ENCODE results near the gene CNIH2. TPM values are rescaled to one million over a fixed set of nuclear protein-coding genes. Genes with fewer than 3 reads are reported as not detected.

Gene CNIH2
- total and polyA plus RNA-seq, 2 experiments from 2014 or later, result 4.3 to 9.2 TPM

DNA sequence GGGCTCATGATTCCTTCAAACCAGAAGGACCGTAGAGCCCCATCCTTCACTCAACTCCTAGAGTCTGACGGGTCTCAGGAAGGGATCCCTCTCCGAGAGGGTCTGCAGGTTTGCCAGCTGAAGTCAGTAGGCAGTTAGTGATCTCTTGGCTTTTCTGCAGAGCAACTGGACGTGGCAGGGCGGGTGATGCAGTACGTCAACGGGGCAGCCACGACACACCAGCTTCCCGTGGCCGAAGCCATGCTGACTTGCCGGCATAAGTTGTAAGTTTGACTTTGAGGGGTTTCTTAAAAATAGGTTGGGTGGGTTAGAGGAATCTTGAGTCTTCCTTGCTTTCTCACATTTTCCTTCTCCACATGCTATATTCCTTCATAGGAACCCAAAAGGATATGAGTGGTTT, 42.8 kb upstream of the CNIH2 start:
- Mint-ChIP-seq H3K4me1 (peaks cover 20% of the 10 kb centered on the region), H3K27ac (no peak overlapping the region), H3K9me3 (no peaks in the 10 kb centered on the region), H3K27me3 (ENCODE audit: insufficient read depth, low read depth, poor library complexity) (peaks cover 16% of the 10 kb centered on the region), H3K36me3 (ENCODE audit: low read depth) (peaks cover 6% of the 10 kb centered on the region; the same call in 2 of the 3 replicates), H3K4me3 (no peak overlapping the region)
- no peak overlapping the region for H2AFZ ChIP-seq
- H4K20me1 ChIP-seq (replicated peaks; ENCODE audit: insufficient read depth), result no peaks in the 10 kb centered on the region; the same call in 1 of the 2 replicates
- DNase-seq (ENCODE audit: low spot score), result no peak
- TF ChIP-seq, protein P1, sequence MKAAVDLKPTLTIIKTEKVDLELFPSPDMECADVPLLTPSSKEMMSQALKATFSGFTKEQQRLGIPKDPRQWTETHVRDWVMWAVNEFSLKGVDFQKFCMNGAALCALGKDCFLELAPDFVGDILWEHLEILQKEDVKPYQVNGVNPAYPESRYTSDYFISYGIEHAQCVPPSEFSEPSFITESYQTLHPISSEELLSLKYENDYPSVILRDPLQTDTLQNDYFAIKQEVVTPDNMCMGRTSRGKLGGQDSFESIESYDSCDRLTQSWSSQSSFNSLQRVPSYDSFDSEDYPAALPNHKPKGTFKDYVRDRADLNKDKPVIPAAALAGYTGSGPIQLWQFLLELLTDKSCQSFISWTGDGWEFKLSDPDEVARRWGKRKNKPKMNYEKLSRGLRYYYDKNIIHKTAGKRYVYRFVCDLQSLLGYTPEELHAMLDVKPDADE (IDR thresholded peaks at IDR 0.05), result no peak
- TF ChIP-seq POLR2AphosphoS5 (IDR thresholded peaks at IDR 0.05; ENCODE audit: low read depth), result no peak
- TF ChIP-seq NANOG (IDR thresholded peaks at IDR 0.05; ENCODE audit: borderline replicate concordance), result no peak
- TF ChIP-seq, protein P2, sequence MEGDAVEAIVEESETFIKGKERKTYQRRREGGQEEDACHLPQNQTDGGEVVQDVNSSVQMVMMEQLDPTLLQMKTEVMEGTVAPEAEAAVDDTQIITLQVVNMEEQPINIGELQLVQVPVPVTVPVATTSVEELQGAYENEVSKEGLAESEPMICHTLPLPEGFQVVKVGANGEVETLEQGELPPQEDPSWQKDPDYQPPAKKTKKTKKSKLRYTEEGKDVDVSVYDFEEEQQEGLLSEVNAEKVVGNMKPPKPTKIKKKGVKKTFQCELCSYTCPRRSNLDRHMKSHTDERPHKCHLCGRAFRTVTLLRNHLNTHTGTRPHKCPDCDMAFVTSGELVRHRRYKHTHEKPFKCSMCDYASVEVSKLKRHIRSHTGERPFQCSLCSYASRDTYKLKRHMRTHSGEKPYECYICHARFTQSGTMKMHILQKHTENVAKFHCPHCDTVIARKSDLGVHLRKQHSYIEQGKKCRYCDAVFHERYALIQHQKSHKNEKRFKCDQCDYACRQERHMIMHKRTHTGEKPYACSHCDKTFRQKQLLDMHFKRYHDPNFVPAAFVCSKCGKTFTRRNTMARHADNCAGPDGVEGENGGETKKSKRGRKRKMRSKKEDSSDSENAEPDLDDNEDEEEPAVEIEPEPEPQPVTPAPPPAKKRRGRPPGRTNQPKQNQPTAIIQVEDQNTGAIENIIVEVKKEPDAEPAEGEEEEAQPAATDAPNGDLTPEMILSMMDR (conservative IDR thresholded peaks at IDR 0.05; ENCODE audit: low read depth in 2 of 2), result no peak
- TF ChIP-seq STAT1 (IDR thresholded peaks at IDR 0.05; ENCODE audit: unreplicated experiment), result no peak
- no peak for TF ChIP-seq CREB1 (CRISPR knock-in tag; IDR thresholded peaks at IDR 0.05; ENCODE audit: low read depth)
- no peak overlapping the region for H3K4me2 ChIP-seq
- 0 out of 2 replicates have a peak, but pooled peaks cover 4% of the 10 kb centered on the region for H3F3A ChIP-seq (replicated peaks; ENCODE audit: low read depth)
- no peaks in the 10 kb centered on the region for H3K27me3 ChIP-seq (ENCODE audit: insufficient read depth)
- H3K79me2 ChIP-seq (replicated peaks; ENCODE audit: insufficient read depth), result no peaks in the 10 kb centered on the region
- no peaks in the 10 kb centered on the region for H3K9me2 ChIP-seq (ENCODE audit: insufficient read depth)
- H3K4me3 ChIP-seq, result no peak overlapping the region
- H3K36me3 ChIP-seq (ENCODE audit: insufficient read depth), result no peaks in the 10 kb centered on the region; the same call in 1 of the 2 replicates
- H3K27ac ChIP-seq (ENCODE audit: low read depth), result no peak overlapping the region
- H3K4me1 ChIP-seq (ENCODE audit: insufficient read depth), result no peaks in the 10 kb centered on the region
- ATAC-seq, result no peak

DNA sequence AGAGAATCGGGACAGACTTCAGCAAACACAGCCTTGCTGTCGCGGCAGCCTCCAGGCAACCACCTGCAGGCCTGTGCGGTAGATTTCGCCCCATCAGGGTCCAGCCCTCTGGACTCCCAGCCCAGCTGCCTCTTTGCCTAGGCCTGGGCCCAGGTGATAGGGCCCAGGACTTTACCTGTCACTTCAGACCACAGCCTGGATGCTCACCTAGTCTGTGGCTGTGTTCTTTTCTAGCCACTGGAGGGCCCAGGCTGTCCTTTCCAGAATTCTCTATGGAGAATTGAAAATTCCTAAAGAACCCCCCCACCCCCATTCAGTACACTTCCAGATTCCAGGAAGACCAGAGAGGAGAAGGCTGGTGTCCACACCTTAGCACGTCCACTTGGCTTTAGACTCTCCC, 40.1 kb upstream of the CNIH2 start:
- Histone ChIP-seq H3F3A (replicated peaks; ENCODE audit: low read depth) (0 out of 2 replicates have a peak, but pooled peaks cover 4% of the 10 kb centered on the region), H3K4me1 (ENCODE audit: insufficient read depth) (no peaks in the 10 kb centered on the region), H3K27me3 (ENCODE audit: insufficient read depth) (no peaks in the 10 kb centered on the region), H3K36me3 (ENCODE audit: insufficient read depth) (no peaks in the 10 kb centered on the region; the same call in 1 of the 2 replicates), H3K9me2 (ENCODE audit: insufficient read depth) (no peaks in the 10 kb centered on the region), H4K20me1 (replicated peaks; ENCODE audit: insufficient read depth) (no peaks in the 10 kb centered on the region; the same call in 1 of the 2 replicates), H3K79me2 (replicated peaks; ENCODE audit: insufficient read depth) (no peaks in the 10 kb centered on the region), H2AFZ (no peak overlapping the region), H3K4me2 (no peak overlapping the region), H3K4me3 (no peak overlapping the region), H3K27ac (ENCODE audit: low read depth) (no peak overlapping the region)
- Mint-ChIP-seq H3K9me3 (no peaks in the 10 kb centered on the region), H3K4me3 (no peak overlapping the region), H3K4me1 (peaks cover 4% of the 10 kb centered on the region; the same call in 1 of the 3 replicates), H3K36me3 (ENCODE audit: low read depth) (peaks cover 2% of the 10 kb centered on the region; the same call in 1 of the 3 replicates), H3K27me3 (ENCODE audit: insufficient read depth, low read depth, poor library complexity) (peaks cover 10% of the 10 kb centered on the region), H3K27ac (peak overlapping the region; percentile 65; the same call in 1 of the 2 replicates)
- no peak for TF ChIP-seq EZH2 (IDR thresholded peaks at IDR 0.05; ENCODE audit: low read depth, unreplicated experiment)
- TF ChIP-seq, protein P2 (conservative IDR thresholded peaks at IDR 0.05; ENCODE audit: low read depth in 2 of 2), result peak in 1 of 2 experiments; percentile 5; a peak in 1 of 4 replicates
- ATAC-seq (peak; percentile 72), DNase-seq (ENCODE audit: low spot score) (peak; percentile 24)

All from GM23338 (cell line).